Ovary (tissue), 9 donors: ENCODE data around the gene TPGS1. TPM values are rescaled to one million over a fixed set of nuclear protein-coding genes. Genes with fewer than 3 reads are reported as not detected.

Experiments used
- DNase-seq, 5 donors: peaks; one replicate each; pipeline ENCODE4 v3.0.0-alpha.2; 2019 to 2020
- H3K27ac ChIP-seq, 2 donors: fragments of 200-600 bp; one replicate each; pipeline versions ENCODE4 v1.5.1 to v1.8.0; 2019 to 2022
- H3K27me3 ChIP-seq: fragments of 200-600 bp; one replicate; pipeline ENCODE4 v1.8.0; 2022
- H3K36me3 ChIP-seq: fragments of 200-600 bp; sonication (generic); one replicate; pipeline ENCODE4 v1.5.1; 2019
- H3K4me1 ChIP-seq: one replicate; pipeline ENCODE4 v1.8.1; 2013; ENCODE audit warnings: mild to moderate bottlenecking, moderate library complexity; ENCODE audit not compliant: insufficient read depth
- H3K4me3 ChIP-seq: fragments of 200-600 bp; sonication (generic); one replicate; pipeline ENCODE4 v1.5.1; 2017
- H3K9me3 ChIP-seq, 2 donors: fragments of 200-600 bp in 1 of 2; sonication (generic) in 1 of 2; one replicate each; pipeline versions ENCODE4 v1.5.1 to v1.8.1; 2013 to 2019; ENCODE audit warnings: mild to moderate bottlenecking in 1 of 2, moderate library complexity in 1 of 2
- EP300 ChIP-seq: sonication (generic); formaldehyde crosslinking; IDR thresholded peaks from one replicate; pipeline ENCODE4 v1.6.1; 2017; ENCODE audit warnings: antibody characterized with exemption
- POLR2A ChIP-seq: fragments of 450-650 bp; IDR thresholded peaks from one replicate; pipeline ENCODE4 v1.6.1; 2017; ENCODE audit warnings: antibody characterized with exemption, mild to moderate bottlenecking, moderate library complexity
- WGBS, 3 donors: extraction: QIAGEN DNeasy Blood & Tissue Kit in 1 of 3; methylation state at CpG; one replicate each; pipeline versions ENCODE4 v1.1.5 to v1.1.7; 2013 to 2017; 5-methylcytosine and 5-hydroxymethylcytosine counted together
- intact Hi-C, 4 donors: fragments of 100-400 bp; cut with DNase I; formaldehyde crosslinking; loops; one replicate each; pipeline versions ENCODE4 v1.11.0 to v1.15.1; 2022 to 2023
- polyA plus RNA-seq, 2 donors: library from polyadenylated mRNA; stranded (reverse); fragments of 200-250 nt in 1 of 2; fragments of 350-450 nt in 1 of 2; fragmentation: Illumina TruSeq in 1 of 2; extraction: RNeasy Lipid Tissue Mini Kit (QIAGEN cat#74804) in 1 of 2; gene quantifications; one replicate each; pipeline ENCODE4 v1.2.3, GENCODE V29; 2013 to 2014
- total RNA-seq, 7 donors: library from RNA; depleted of rRNA in 2 of 7; stranded (reverse); fragments of >200 nt in 2 of 7; fragmentation: NEBNext Ultra II Directional in 3 of 7; extraction: Animal tissue kit (Norgen Biotek cat#: 25700) in 3 of 7; gene quantifications; one replicate each; pipeline versions ENCODE4 v1.1.0 to v1.2.4, GENCODE V29; 2016 to 2023
- TF ChIP-seq, protein P1 (sequence below), 3 donors: fragments of 450-650 bp in 2 of 3; fragments of 200-600 bp in 1 of 3; IDR thresholded peaks; one replicate each; pipeline versions ENCODE4 v1.5.1 to v1.8.0; 2016 to 2022; ENCODE audit warnings: antibody characterized with exemption in 3 of 3, mild to moderate bottlenecking in 1 of 3
- donor health status: DM: no; HTN: no; CAD: no; lungs with moderate emphysema.
- donor health status: DM: no; HTN: no; CAD: no.
- donor health status: Bipolar disorder and iron deficiency.
- donor health status: DM: yes; HTN: yes; CAD: no.
- donor health status: DM: no; HTN: no; CAD: no.
- donor health status: DM: yes; HTN: yes; CAD: no.

TPGS1 gene
- total and polyA plus RNA-seq, 9 donors: 0.12 to 93.3 (median 24.7) TPM

DNA sequence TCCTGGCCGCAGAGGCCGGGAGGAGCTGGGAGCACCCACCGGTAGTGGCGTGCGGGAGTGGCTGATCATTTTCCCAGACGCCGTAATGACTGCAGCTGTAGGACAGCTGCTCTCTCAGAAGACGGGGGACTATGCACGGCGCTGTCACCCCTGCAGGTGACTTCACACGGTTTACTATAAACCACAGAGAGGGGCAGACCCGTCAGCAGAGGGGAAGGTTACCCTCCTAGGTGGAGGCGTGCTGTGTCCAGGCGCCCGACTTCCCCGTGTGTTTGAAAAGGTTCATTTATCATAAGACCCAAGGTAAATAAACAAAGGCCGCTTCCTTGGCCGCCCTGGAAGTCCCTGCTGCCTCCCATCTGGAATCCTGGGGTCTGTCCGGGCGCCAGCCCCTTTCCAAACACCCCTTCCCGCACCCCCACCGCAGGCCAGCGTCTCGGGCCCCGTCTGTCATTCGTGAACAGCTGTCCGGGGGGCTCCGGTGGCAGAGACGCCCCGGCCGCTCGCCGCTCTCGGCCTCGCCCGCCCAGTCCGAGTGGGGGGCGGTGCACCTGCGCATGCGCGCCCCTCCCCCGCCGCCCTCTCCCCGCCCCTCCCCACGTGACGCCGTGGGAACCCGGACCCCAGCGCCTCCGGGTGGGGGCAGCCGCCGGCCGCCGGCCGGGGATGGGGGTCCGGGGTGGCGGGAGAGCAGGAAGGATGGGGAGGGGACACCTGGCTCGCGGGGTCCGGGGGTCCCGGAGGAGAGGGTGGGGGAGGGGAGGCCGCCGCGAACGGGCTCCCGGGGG, 47.4 kb upstream of the TPGS1 start:
- no peaks in the 10 kb centered on the region for H3K27me3 ChIP-seq
- no peaks in the 10 kb centered on the region for H3K9me3 ChIP-seq
- H3K27ac ChIP-seq: no peak overlapping the region
- intact Hi-C loops: no loop called here
- TF ChIP-seq, protein P1, sequence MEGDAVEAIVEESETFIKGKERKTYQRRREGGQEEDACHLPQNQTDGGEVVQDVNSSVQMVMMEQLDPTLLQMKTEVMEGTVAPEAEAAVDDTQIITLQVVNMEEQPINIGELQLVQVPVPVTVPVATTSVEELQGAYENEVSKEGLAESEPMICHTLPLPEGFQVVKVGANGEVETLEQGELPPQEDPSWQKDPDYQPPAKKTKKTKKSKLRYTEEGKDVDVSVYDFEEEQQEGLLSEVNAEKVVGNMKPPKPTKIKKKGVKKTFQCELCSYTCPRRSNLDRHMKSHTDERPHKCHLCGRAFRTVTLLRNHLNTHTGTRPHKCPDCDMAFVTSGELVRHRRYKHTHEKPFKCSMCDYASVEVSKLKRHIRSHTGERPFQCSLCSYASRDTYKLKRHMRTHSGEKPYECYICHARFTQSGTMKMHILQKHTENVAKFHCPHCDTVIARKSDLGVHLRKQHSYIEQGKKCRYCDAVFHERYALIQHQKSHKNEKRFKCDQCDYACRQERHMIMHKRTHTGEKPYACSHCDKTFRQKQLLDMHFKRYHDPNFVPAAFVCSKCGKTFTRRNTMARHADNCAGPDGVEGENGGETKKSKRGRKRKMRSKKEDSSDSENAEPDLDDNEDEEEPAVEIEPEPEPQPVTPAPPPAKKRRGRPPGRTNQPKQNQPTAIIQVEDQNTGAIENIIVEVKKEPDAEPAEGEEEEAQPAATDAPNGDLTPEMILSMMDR (IDR thresholded peaks at IDR 0.05): no peak
- 1 to 2% (median 2%) methylated on average over 27 to 66 of the region's 66 CpGs for WGBS, 3 donors
- H3K4me1 ChIP-seq: no peaks in the 10 kb centered on the region
- peak; percentile 62 to 84 (median 71) for DNase-seq
- peak overlapping the region; percentile 67 for H3K4me3 ChIP-seq
- no peaks in the 10 kb centered on the region for H3K36me3 ChIP-seq

DNA sequence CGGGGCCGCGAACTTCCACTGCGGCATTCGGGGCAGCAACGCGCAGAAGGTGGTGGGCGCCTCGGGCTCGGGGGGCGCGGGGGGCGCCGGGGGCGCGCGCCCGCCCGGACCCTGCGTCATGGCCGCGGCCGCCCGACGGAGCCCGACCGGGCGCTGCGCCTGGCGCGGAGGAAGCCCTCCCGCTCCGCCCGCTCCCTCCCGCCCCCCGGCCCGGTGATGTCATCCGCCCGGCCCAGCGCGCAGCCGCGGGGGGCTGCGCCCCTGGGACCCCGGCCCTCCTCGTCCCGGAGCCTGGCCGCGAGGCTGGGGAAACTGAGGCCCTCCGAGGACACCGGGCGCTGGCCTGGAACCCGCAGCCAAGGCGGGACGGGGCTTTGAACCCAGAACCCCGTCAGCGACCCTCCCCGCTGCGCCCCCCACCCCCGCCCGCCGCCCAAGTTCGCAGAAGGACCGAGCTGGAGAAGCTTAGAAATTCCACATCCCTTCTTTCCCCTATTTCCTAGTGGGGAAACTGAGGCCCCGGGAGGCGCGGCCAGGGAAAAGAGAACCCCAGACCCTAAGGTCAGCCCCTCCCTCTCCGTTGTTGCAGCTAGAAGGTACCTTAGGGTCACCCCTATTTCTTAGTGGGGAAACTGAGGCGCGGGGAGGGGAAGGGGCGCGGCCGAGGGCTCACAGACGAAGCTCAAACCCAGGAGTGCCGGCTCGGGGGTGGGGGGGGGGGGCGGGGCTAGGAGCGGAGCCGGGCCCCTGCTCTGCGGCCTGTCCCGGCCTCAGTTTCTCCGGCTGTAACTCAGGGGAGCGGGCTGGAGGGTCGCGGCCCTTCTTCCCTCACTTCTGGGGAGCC, 46.2 kb upstream of the TPGS1 start, which contains the start of gene SHC2:
Gene SHC2 (minus strand): TSS at position 157 of the 844 bp plus-strand sequence. CDS start 37 bp downstream, at position 120.
- TF ChIP-seq EP300 (no peak), POLR2A (no peak)
- TF ChIP-seq, protein P1 (IDR thresholded peaks at IDR 0.05): no peak
- H3K4me1 ChIP-seq: no peaks in the 10 kb centered on the region
- H3K4me3 ChIP-seq: peak within 1 kb of the TSS; percentile 67
- 1 to 2% (median 1%) methylated on average over 26 to 85 of the region's 85 CpGs for WGBS, 3 donors
- intact Hi-C loops: no loop called here
- H3K27me3 ChIP-seq: no peaks in the 10 kb centered on the region
- H3K27ac ChIP-seq: no peak within 1 kb of the TSS
- H3K36me3 ChIP-seq: no peaks in the 10 kb centered on the region
- no peaks in the 10 kb centered on the region for H3K9me3 ChIP-seq
- peak; percentile 44 to 71 (median 54) for DNase-seq

DNA sequence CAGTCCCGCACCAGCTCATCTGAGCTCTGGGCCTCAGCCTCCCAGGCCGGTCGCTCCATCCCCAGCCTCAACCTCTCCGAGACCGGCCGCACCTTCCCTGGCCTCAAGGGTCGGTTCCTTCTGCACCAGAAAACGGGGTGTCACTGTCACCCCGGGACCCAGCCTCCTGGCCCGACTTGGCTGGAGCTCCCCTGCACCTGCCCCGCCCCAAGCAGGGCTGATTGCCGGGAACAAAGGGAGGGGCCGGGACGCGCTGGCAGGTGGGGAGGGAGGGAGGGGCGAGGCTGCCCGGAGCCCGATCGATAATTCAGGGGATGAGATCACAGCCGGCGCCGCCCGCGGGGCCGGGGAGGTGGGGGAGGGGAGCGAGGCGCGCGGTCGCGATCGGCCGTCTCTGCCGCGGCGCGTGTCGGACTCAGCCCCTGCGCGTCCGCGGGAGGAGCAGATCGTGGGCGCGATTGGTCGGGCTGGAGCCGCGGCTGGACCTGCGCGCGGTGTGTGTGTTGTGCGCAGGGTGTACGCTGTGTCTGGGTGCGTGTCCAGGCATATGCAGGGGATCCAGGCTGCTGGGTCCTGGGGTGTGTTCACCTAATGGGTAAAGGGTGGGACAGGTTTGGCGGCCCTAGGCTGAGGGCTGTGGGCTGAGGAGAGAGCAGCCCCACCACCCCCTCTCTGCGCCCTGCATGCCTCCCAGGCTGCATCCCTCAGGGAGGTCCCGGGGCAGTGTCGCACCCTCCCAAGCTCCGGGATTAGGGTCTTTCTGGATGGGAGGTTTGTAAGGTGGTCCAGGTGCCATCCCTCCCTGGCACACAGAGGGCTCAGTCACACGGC, 45.4 kb upstream of the TPGS1 start:
- 2 to 7% (median 4%) methylated on average over 55 to 60 of the region's 60 CpGs for WGBS, 3 donors
- DNase-seq: peak in 3 of 5 donors; percentile 41 to 60 (median 55)
- TF ChIP-seq, protein P1 (IDR thresholded peaks at IDR 0.05): no peak
- TF ChIP-seq POLR2A (no peak), EP300 (no peak)
- no peak overlapping the region for H3K27ac ChIP-seq
- peak overlapping the region; percentile 67 for H3K4me3 ChIP-seq
- H3K9me3 ChIP-seq: no peaks in the 10 kb centered on the region
- H3K27me3 ChIP-seq: no peaks in the 10 kb centered on the region
- intact Hi-C loops: no loop called here
- H3K4me1 ChIP-seq: no peaks in the 10 kb centered on the region
- no peaks in the 10 kb centered on the region for H3K36me3 ChIP-seq
